HUES48 (cell line): Measurements from ENCODE around the gene PARP11.

Experiments used
- H3K27ac ChIP-seq: one replicate; pipeline ENCODE4 v1.7.0; 2013; ENCODE audit warnings: low read depth, low read length, inconsistent platforms
- H3K27me3 ChIP-seq: 2 replicates; pipeline ENCODE4 v1.6.1; 2013; ENCODE audit warnings: mild to moderate bottlenecking, low read length; ENCODE audit not compliant: control insufficient read depth, insufficient read depth
- H3K36me3 ChIP-seq: 2 replicates; pipeline ENCODE4 v1.6.1; 2013; ENCODE audit warnings: low read length; ENCODE audit not compliant: control insufficient read depth, insufficient read depth
- H3K4me1 ChIP-seq: 2 replicates; pipeline ENCODE4 v1.6.1; 2013; ENCODE audit warnings: mild to moderate bottlenecking, low read length; ENCODE audit not compliant: control insufficient read depth, insufficient read depth
- H3K4me3 ChIP-seq: 2 replicates; pipeline ENCODE4 v1.5.1; 2013; ENCODE audit warnings: mild to moderate bottlenecking, low read depth, low read length
- H3K9ac ChIP-seq: 2 replicates; pipeline ENCODE4 v1.6.1; 2013; ENCODE audit warnings: mild to moderate bottlenecking, low read depth, low read length, moderate library complexity
- H3K9me3 ChIP-seq: 2 replicates; pipeline ENCODE4 v1.6.1; 2013; ENCODE audit warnings: low read length; ENCODE audit not compliant: control insufficient read depth, insufficient read depth

PARP11 gene

GRCh38 chr12:3772380-3772779 lies 100.8 kb downstream of the PARP11 start:
- Histone ChIP-seq H3K27me3 (no peaks in the 10 kb centered on the region), H3K9ac (no peak overlapping the region), H3K36me3 (no peaks in the 10 kb centered on the region), H3K27ac (no peak overlapping the region), H3K4me1 (peaks cover 6% of the 10 kb centered on the region; the same call in 1 of the 2 replicates), H3K9me3 (no peaks in the 10 kb centered on the region), H3K4me3 (no peak overlapping the region)

- H3K4me3 ChIP-seq = no peak overlapping the region
- H3K27me3 ChIP-seq = no peaks in the 10 kb centered on the region
- H3K4me1 ChIP-seq = peaks cover 6% of the 10 kb centered on the region; the same call in 1 of the 2 replicates
- H3K9me3 ChIP-seq = no peaks in the 10 kb centered on the region
- H3K36me3 ChIP-seq = no peaks in the 10 kb centered on the region
- H3K9ac ChIP-seq = no peak overlapping the region
- no peak overlapping the region for H3K27ac ChIP-seq
Observed at GRCh38 chr12:3771853-3772252, 101.3 kb downstream of the PARP11 start.

GRCh38 chr12:3770891-3771290 lies 102.3 kb downstream of the PARP11 start:
- Histone ChIP-seq H3K9ac (no peak overlapping the region), H3K9me3 (no peaks in the 10 kb centered on the region), H3K27ac (no peak overlapping the region), H3K36me3 (no peaks in the 10 kb centered on the region), H3K4me1 (peaks cover 6% of the 10 kb centered on the region; the same call in 1 of the 2 replicates), H3K4me3 (no peak overlapping the region), H3K27me3 (no peaks in the 10 kb centered on the region)

GRCh38 chr12:3768911-3769447 lies 104.2 kb downstream of the PARP11 start:
- no peak overlapping the region for H3K9ac ChIP-seq
- H3K27ac ChIP-seq = no peak overlapping the region
- no peaks in the 10 kb centered on the region for H3K36me3 ChIP-seq
- H3K4me3 ChIP-seq = no peak overlapping the region
- H3K27me3 ChIP-seq = no peaks in the 10 kb centered on the region
- no peaks in the 10 kb centered on the region for H3K4me1 ChIP-seq
- no peaks in the 10 kb centered on the region for H3K9me3 ChIP-seq

GRCh38 chr12:3761116-3761735 lies 112.0 kb downstream of the PARP11 start:
- H3K9me3 ChIP-seq = no peaks in the 10 kb centered on the region
- no peaks in the 10 kb centered on the region for H3K4me1 ChIP-seq
- no peak overlapping the region for H3K9ac ChIP-seq
- H3K27ac ChIP-seq = no peak overlapping the region
- H3K4me3 ChIP-seq = no peak overlapping the region
- H3K27me3 ChIP-seq = no peaks in the 10 kb centered on the region
- H3K36me3 ChIP-seq = no peaks in the 10 kb centered on the region

- Histone ChIP-seq H3K27ac (no peak overlapping the region), H3K4me1 (no peaks in the 10 kb centered on the region), H3K27me3 (no peaks in the 10 kb centered on the region), H3K9me3 (no peaks in the 10 kb centered on the region), H3K4me3 (no peak overlapping the region), H3K36me3 (no peaks in the 10 kb centered on the region), H3K9ac (no peak overlapping the region)
Observed at GRCh38 chr12:3759878-3760277, 113.3 kb downstream of the PARP11 start.
